Activated CD4-positive, alpha-beta T cell treated with anti-CD3 and anti-CD28 coated beads, Interleukin-2, amount 10 ng/mL, durations not matched to agents 24 days and 14 days (primary cell): ENCODE data around the gene GRK4. TPM values are rescaled to one million over a fixed set of nuclear protein-coding genes. Genes with fewer than 3 reads are reported as not detected.
A peak's percentile ranks its signal among the peaks of the same experiment; 100 is the strongest.

ENCODE experiments used
- DNase-seq: peaks from one replicate; pipeline ENCODE4 v3.0.0; 2022
- H3K27ac Mint-ChIP-seq: one replicate; pipeline ENCODE4 v1.8.0; 2022; ENCODE audit warnings: mild to moderate bottlenecking, mixed read lengths
- H3K27me3 Mint-ChIP-seq: one replicate; pipeline ENCODE4 v1.8.0; 2022; ENCODE audit warnings: mixed read lengths
- H3K36me3 Mint-ChIP-seq: one replicate; pipeline ENCODE4 v1.8.0; 2022; ENCODE audit warnings: low read depth, mild to moderate bottlenecking, mixed read lengths
- H3K4me1 Mint-ChIP-seq: one replicate; pipeline ENCODE4 v1.8.0; 2021; ENCODE audit warnings: mixed read lengths
- H3K4me3 Mint-ChIP-seq: one replicate; pipeline ENCODE4 v1.8.0; 2022; ENCODE audit warnings: mild to moderate bottlenecking, moderate library complexity, mixed read lengths
- H3K9me3 Mint-ChIP-seq: one replicate; pipeline ENCODE4 v1.8.0; 2021; ENCODE audit warnings: mixed read lengths
- intact Hi-C: fragments of 100-400 bp; cut with micrococcal nuclease; formaldehyde crosslinking; loops from one replicate; pipeline ENCODE4 v1.15.1; 2023
- total RNA-seq: library from RNA; stranded (reverse); gene quantifications from 2 replicates; pipeline ENCODE4 v1.2.3, GENCODE V29; 2022

The GRK4 gene
- total RNA-seq, 1 donor from 2014 or later, result 4.6 TPM

- Mint-ChIP-seq H3K4me1 (peaks cover 20% of the 10 kb centered on the region), H3K9me3 (no peaks in the 10 kb centered on the region), H3K36me3 (no peaks in the 10 kb centered on the region), H3K4me3 (no peak overlapping the region), H3K27ac (no peak overlapping the region), H3K27me3 (peaks cover 2% of the 10 kb centered on the region)
- no peak for DNase-seq
- intact Hi-C loops, result no loop called here
Observed at GRCh38 chr4:3011456-3012220, 48.3 kb downstream of the GRK4 start.

- DNase-seq, result no peak
- Mint-ChIP-seq H3K27ac (peak overlapping the region; percentile 64), H3K4me3 (no peak overlapping the region), H3K27me3 (peaks cover 6% of the 10 kb centered on the region), H3K36me3 (no peaks in the 10 kb centered on the region), H3K4me1 (peaks cover 20% of the 10 kb centered on the region), H3K9me3 (no peaks in the 10 kb centered on the region)
- intact Hi-C loops, result no loop called here
Observed at GRCh38 chr4:3013323-3013722, 50.0 kb downstream of the GRK4 start.

GRCh38 chr4:3013839-3014350, 50.5 kb downstream of the GRK4 start:
- intact Hi-C loops, result no loop called here
- no peak for DNase-seq
- H3K4me1 Mint-ChIP-seq, result peaks cover 20% of the 10 kb centered on the region
- no peak overlapping the region for H3K4me3 Mint-ChIP-seq
- H3K27ac Mint-ChIP-seq, result peak overlapping the region; percentile 64
- H3K9me3 Mint-ChIP-seq, result no peaks in the 10 kb centered on the region
- H3K27me3 Mint-ChIP-seq, result peaks cover 6% of the 10 kb centered on the region
- H3K36me3 Mint-ChIP-seq, result no peaks in the 10 kb centered on the region

- no peaks in the 10 kb centered on the region for H3K9me3 Mint-ChIP-seq
- intact Hi-C loops, result no loop called here
Observed at GRCh38 chr4:3016961-3017360, 53.6 kb downstream of the GRK4 start.

GRCh38 chr4:3017504-3017903, 54.1 kb downstream of the GRK4 start:
- Mint-ChIP-seq H3K4me1 (peaks cover 11% of the 10 kb centered on the region), H3K27ac (no peak overlapping the region), H3K9me3 (no peaks in the 10 kb centered on the region), H3K27me3 (peaks cover 9% of the 10 kb centered on the region), H3K36me3 (no peaks in the 10 kb centered on the region), H3K4me3 (no peak overlapping the region)
- DNase-seq, result no peak
- intact Hi-C loops, result no loop called here

More at GRCh38 chr4:3016961-3017360, 53.6 kb downstream of the GRK4 start:
- H3K36me3 Mint-ChIP-seq, result no peaks in the 10 kb centered on the region
- H3K27ac Mint-ChIP-seq, result no peak overlapping the region
- no peak overlapping the region for H3K4me3 Mint-ChIP-seq
- DNase-seq, result no peak
- H3K4me1 Mint-ChIP-seq, result peaks cover 11% of the 10 kb centered on the region
- H3K27me3 Mint-ChIP-seq, result peaks cover 6% of the 10 kb centered on the region

GRCh38 chr4:3019145-3019846, 55.9 kb downstream of the GRK4 start:
- Mint-ChIP-seq H3K9me3 (peaks cover 3% of the 10 kb centered on the region), H3K27me3 (peaks cover 10% of the 10 kb centered on the region), H3K4me1 (peaks cover 2% of the 10 kb centered on the region), H3K27ac (no peak overlapping the region), H3K4me3 (no peak overlapping the region), H3K36me3 (no peaks in the 10 kb centered on the region)
- intact Hi-C loops, result no loop called here
- no peak for DNase-seq

GRCh38 chr4:3021127-3021526, 57.8 kb downstream of the GRK4 start:
- Mint-ChIP-seq H3K9me3 (peaks cover 3% of the 10 kb centered on the region), H3K27me3 (peaks cover 10% of the 10 kb centered on the region), H3K36me3 (no peaks in the 10 kb centered on the region), H3K27ac (no peak overlapping the region), H3K4me3 (no peak overlapping the region), H3K4me1 (no peaks in the 10 kb centered on the region)
- no peak for DNase-seq
- intact Hi-C loops, result no loop called here

- Mint-ChIP-seq H3K36me3 (no peaks in the 10 kb centered on the region), H3K27ac (no peak overlapping the region), H3K27me3 (peaks cover 10% of the 10 kb centered on the region), H3K4me3 (no peak overlapping the region), H3K4me1 (no peaks in the 10 kb centered on the region), H3K9me3 (peaks cover 3% of the 10 kb centered on the region)
- no peak for DNase-seq
- intact Hi-C loops, result no loop called here
Observed at GRCh38 chr4:3021627-3022026, 58.3 kb downstream of the GRK4 start.

- Mint-ChIP-seq H3K9me3 (peaks cover 3% of the 10 kb centered on the region), H3K4me3 (no peak overlapping the region), H3K27ac (no peak overlapping the region), H3K27me3 (peaks cover 7% of the 10 kb centered on the region), H3K4me1 (no peaks in the 10 kb centered on the region), H3K36me3 (no peaks in the 10 kb centered on the region)
- DNase-seq, result no peak
- intact Hi-C loops, result no loop called here
Observed at GRCh38 chr4:3022112-3022511, 58.7 kb downstream of the GRK4 start.

- H3K4me3 Mint-ChIP-seq, result no peak overlapping the region
- H3K27ac Mint-ChIP-seq, result no peak overlapping the region
- no peaks in the 10 kb centered on the region for H3K36me3 Mint-ChIP-seq
- peaks cover 3% of the 10 kb centered on the region for H3K9me3 Mint-ChIP-seq
- intact Hi-C loops, result no loop called here
- H3K4me1 Mint-ChIP-seq, result no peaks in the 10 kb centered on the region
- peaks cover 6% of the 10 kb centered on the region for H3K27me3 Mint-ChIP-seq
- DNase-seq, result no peak
Observed at GRCh38 chr4:3022651-3023050, 59.3 kb downstream of the GRK4 start.

- no peak overlapping the region for H3K27ac Mint-ChIP-seq
- H3K9me3 Mint-ChIP-seq, result peaks cover 3% of the 10 kb centered on the region
- intact Hi-C loops, result no loop called here
- no peak overlapping the region for H3K4me3 Mint-ChIP-seq
- peaks cover 6% of the 10 kb centered on the region for H3K27me3 Mint-ChIP-seq
- no peaks in the 10 kb centered on the region for H3K36me3 Mint-ChIP-seq
- H3K4me1 Mint-ChIP-seq, result no peaks in the 10 kb centered on the region
- no peak for DNase-seq
Observed at GRCh38 chr4:3025881-3026280, 62.5 kb downstream of the GRK4 start.

GRCh38 chr4:3026540-3026939, 63.2 kb downstream of the GRK4 start:
- no peaks in the 10 kb centered on the region for H3K4me1 Mint-ChIP-seq
- peaks cover 3% of the 10 kb centered on the region for H3K9me3 Mint-ChIP-seq
- no peak for DNase-seq
- intact Hi-C loops, result no loop called here
- peaks cover 6% of the 10 kb centered on the region for H3K27me3 Mint-ChIP-seq
- no peak overlapping the region for H3K4me3 Mint-ChIP-seq
- no peak overlapping the region for H3K27ac Mint-ChIP-seq
- no peaks in the 10 kb centered on the region for H3K36me3 Mint-ChIP-seq

- Mint-ChIP-seq H3K4me1 (no peaks in the 10 kb centered on the region), H3K27me3 (peaks cover 6% of the 10 kb centered on the region), H3K4me3 (no peak overlapping the region), H3K27ac (no peak overlapping the region), H3K9me3 (no peaks in the 10 kb centered on the region), H3K36me3 (no peaks in the 10 kb centered on the region)
- DNase-seq, result no peak
- intact Hi-C loops, result no loop called here
Observed at GRCh38 chr4:3029464-3029863, 66.1 kb downstream of the GRK4 start.

- intact Hi-C loops, result no loop called here
- H3K27me3 Mint-ChIP-seq, result peaks cover 7% of the 10 kb centered on the region
- H3K36me3 Mint-ChIP-seq, result no peaks in the 10 kb centered on the region
- no peak overlapping the region for H3K4me3 Mint-ChIP-seq
- no peak overlapping the region for H3K27ac Mint-ChIP-seq
- no peaks in the 10 kb centered on the region for H3K9me3 Mint-ChIP-seq
- no peaks in the 10 kb centered on the region for H3K4me1 Mint-ChIP-seq
- DNase-seq, result no peak
Observed at GRCh38 chr4:3030566-3031356, 67.4 kb downstream of the GRK4 start.
